Hematopoietic multipotent progenitor cell (in vitro differentiated cells): ENCODE data around the gene TSGA10IP. TPM values are rescaled to one million over a fixed set of nuclear protein-coding genes. Genes with fewer than 3 reads are reported as not detected.

Experiments
- DNase-seq, 3 donors: peaks; one replicate each; pipeline ENCODE4 v3.0.0-alpha.2; 2011 to 2015; ENCODE audit warnings: low read depth in 2 of 3, low spot score in 2 of 3
- total RNA-seq: library from RNA; depleted of rRNA; stranded (reverse); fragments of >200 nt; gene quantifications from one replicate; pipeline ENCODE4 v1.2.3, GENCODE V29; 2012

Gene TSGA10IP
- total RNA-seq, 1 donor: not detected

- no peak for DNase-seq
Observed at GRCh38 chr11:65973439-65974110, 28.3 kb downstream of the TSGA10IP start.

GRCh38 chr11:65975771-65976170, 30.5 kb downstream of the TSGA10IP start:
- DNase-seq: no peak

GRCh38 chr11:65976216-65977176, 31.2 kb downstream of the TSGA10IP start:
- DNase-seq: no peak

GRCh38 chr11:65977621-65978390, 32.5 kb downstream of the TSGA10IP start:
- no peak for DNase-seq

- no peak for DNase-seq
Observed at GRCh38 chr11:65978391-65979238, 33.3 kb downstream of the TSGA10IP start.

- DNase-seq: no peak
Observed at GRCh38 chr11:65979261-65979759, 34.0 kb downstream of the TSGA10IP start.

- no peak for DNase-seq
Observed at GRCh38 chr11:65981101-65981740, 35.9 kb downstream of the TSGA10IP start.

- no peak for DNase-seq
Observed at GRCh38 chr11:65981972-65982823, 36.9 kb downstream of the TSGA10IP start.

GRCh38 chr11:65982824-65983588, 37.7 kb downstream of the TSGA10IP start:
- DNase-seq: no peak

GRCh38 chr11:65983589-65983987, 38.3 kb downstream of the TSGA10IP start:
- no peak for DNase-seq

GRCh38 chr11:65987336-65987735, 42.1 kb downstream of the TSGA10IP start:
- DNase-seq: no peak

GRCh38 chr11:65988791-65989592, 43.7 kb downstream of the TSGA10IP start:
- DNase-seq: peak; percentile 86 to 98 (median 95)

GRCh38 chr11:65992056-65992455, 46.8 kb downstream of the TSGA10IP start:
- DNase-seq: no peak

- no peak for DNase-seq
Observed at GRCh38 chr11:65997286-65997685, 52.0 kb downstream of the TSGA10IP start.

GRCh38 chr11:66001942-66002647, 56.8 kb downstream of the TSGA10IP start, which contains the start of the genes BANF1 and EIF1AD:
BANF1 (plus strand) TSS chr11:66002503; CDS start chr11:66003251, 748 bp downstream.
EIF1AD (minus strand) TSS chr11:66002157; CDS start chr11:66000389, 1,768 bp downstream.
- DNase-seq: peak; percentile 87 to 98 (median 98)

GRCh38 chr11:66002648-66003225, 57.5 kb downstream of the TSGA10IP start:
- DNase-seq: no peak
